IPS-11a (cell line): ENCODE measurements around the gene USP22.
"Not testable (repeated sequence)": the region's sequence is repeated elsewhere in the genome, so short reads cannot be mapped to it uniquely, and the experiment has no call there.

Experiments
- H3K4me3 ChIP-seq: one replicate; pipeline ENCODE4 v1.5.1; 2013; ENCODE audit warnings: low read depth, low read length, control low read depth

The USP22 gene

GRCh38 chr17:20989991-20990855 lies 52.6 kb downstream of the USP22 start:
- no peak overlapping the region for H3K4me3 ChIP-seq

- no peak overlapping the region for H3K4me3 ChIP-seq
Measured at GRCh38 chr17:20989481-20989880, 53.3 kb downstream of the USP22 start.

- H3K4me3 ChIP-seq: no peak overlapping the region
Measured at GRCh38 chr17:20988896-20989295, 53.9 kb downstream of the USP22 start.

GRCh38 chr17:20988001-20988636 lies 54.7 kb downstream of the USP22 start:
- no peak overlapping the region for H3K4me3 ChIP-seq

- no peak overlapping the region for H3K4me3 ChIP-seq
Measured at GRCh38 chr17:20987511-20987910, 55.3 kb downstream of the USP22 start.

DNA sequence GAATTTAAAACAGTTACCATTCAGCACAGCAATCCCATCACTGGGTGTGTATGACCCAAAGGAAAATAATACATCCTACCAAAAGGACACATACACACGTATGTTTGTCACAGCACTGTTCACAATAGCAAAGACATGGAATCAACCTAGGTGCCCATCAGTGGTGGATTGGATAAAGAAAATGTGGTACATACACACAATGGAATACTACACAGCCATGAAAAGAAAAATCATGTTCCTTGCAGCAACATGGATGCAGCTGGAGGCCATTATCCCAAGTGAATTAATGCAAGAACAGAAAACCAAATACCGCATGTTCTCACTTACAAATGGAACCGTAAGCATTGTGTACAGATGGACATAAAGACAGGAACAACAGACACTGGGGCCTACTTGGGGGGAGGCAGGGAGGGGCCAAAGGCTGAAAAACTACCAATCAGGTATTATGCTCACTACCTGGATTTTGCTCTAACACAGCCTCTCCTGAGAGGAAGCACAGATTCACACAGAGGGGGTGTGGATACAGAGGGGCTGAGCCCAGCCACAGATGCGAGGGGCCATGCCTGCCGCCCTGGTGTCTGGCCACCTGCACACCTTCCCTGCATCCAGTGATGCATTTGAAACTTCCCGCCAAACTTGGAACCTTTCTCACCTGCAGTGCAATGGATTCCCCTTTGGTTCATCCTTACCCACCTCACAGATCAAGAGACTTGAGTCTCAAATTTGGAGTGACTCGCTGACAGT lies 55.9 kb downstream of the USP22 start:
- no peak overlapping the region for H3K4me3 ChIP-seq

- H3K4me3 ChIP-seq: no peak overlapping the region
Measured at GRCh38 chr17:20983359-20983637, 59.5 kb downstream of the USP22 start.

DNA sequence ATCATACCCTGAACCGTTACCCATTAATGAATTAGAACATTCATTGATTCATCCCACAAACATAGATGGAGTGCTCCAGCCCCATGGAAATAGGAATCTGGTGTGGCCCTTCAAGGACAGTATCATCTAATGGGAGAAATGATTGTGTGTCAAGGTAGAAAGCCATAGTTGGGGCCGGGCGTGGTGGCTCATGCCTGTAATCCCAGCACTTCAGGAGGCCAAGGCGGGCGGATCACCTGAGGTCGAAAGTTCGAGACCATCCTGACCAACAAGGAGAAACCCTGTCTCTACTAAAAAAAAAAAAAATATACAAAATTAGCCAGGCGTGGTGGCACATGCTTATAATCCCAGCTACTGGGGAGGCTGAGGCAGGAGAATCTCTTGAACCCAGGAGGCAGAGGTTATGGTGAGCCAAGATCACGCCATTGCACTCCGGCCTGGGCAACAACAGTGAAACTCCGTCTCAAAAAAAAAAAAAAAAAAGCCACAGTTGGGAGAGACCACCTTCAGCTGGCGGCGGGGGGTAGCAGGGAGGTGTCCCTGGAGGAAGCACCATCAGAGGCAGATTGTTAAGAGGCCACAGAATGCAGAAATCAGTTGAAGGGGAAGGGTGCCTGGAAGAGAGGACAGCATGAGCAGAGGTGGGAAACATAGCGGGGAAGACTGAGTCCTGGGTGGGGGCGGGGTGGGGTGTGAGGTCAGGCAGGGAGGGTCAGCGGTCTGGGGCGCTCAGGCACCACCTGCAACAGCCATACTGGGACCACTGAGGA lies 60.0 kb downstream of the USP22 start:
- no peak overlapping the region for H3K4me3 ChIP-seq

GRCh38 chr17:20981046-20981920 lies 61.5 kb downstream of the USP22 start:
- H3K4me3 ChIP-seq: no peak overlapping the region

DNA sequence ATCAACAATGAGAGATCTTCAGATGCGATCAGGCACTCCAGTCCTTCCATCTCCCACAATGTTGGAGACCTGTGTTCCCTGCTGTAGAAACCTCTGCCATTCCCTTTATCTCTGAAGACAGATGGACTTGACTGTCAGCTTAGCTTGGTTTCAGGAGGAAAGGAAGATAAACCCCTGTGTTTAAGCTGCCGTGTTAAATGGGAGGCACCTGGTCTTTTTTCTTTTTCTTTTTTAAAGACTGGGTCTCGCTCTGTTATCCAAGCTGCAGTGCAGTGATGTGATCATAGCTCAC lies 63.1 kb downstream of the USP22 start:
- no peak overlapping the region for H3K4me3 ChIP-seq

GRCh38 chr17:20979007-20979791 lies 63.6 kb downstream of the USP22 start:
- H3K4me3 ChIP-seq: not testable (repeated sequence)

DNA sequence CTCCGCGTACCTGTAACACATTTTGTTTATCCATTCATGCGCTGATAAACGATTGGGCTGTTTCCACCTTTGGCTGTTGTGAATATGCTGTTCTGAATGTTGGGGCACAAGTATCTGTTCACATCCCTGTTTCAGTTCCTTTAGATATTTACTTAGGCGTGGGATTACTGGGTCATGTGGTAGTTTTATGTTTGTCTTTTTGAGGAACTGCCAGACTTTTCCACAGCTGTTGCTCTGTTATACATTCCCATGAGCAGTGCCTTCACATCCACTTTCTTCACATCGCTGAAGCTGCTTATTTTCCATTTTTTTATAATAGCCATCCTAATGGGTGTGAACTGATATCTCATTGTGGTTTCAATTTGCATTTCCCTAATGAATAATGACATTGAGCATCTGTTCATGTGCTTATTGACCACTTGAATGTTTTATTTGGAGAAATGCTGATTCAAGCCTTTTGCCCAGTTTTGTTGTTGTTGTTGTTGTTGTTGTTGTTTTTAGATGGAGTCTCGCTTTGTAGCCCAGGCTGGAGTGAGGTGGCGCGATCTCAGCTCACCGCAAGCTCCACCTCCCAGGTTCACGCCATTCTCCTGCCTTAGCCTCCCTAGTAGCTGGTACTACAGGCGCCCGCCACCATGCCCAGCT lies 65.1 kb downstream of the USP22 start:
- not testable (repeated sequence) for H3K4me3 ChIP-seq

GRCh38 chr17:20975566-20975965 lies 67.2 kb downstream of the USP22 start:
- H3K4me3 ChIP-seq: no peak overlapping the region

- H3K4me3 ChIP-seq: no peak overlapping the region
Measured at GRCh38 chr17:20970329-20970728, 72.5 kb downstream of the USP22 start.

- H3K4me3 ChIP-seq: no peak overlapping the region
Measured at GRCh38 chr17:20968913-20969616, 73.7 kb downstream of the USP22 start.

DNA sequence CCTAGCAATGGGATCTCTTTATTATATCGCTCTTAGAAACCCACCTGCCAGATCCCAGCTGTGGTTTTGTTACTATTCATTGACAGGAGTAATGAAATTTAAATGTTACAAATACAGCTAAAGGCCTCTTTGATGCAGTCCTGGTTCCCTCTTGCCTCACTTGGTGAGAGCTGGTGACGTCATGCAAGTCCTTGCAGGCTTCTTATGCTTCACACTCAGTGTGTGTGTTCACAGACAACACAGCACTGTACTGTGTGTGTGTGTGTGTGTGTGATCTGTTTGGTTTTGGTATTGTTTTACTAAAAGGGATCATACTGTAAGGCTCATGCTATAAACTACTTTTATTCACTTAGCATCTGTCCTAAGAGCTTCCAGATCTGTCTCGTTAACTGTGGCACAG lies 75.0 kb downstream of the USP22 start:
- H3K4me3 ChIP-seq: no peak overlapping the region

DNA sequence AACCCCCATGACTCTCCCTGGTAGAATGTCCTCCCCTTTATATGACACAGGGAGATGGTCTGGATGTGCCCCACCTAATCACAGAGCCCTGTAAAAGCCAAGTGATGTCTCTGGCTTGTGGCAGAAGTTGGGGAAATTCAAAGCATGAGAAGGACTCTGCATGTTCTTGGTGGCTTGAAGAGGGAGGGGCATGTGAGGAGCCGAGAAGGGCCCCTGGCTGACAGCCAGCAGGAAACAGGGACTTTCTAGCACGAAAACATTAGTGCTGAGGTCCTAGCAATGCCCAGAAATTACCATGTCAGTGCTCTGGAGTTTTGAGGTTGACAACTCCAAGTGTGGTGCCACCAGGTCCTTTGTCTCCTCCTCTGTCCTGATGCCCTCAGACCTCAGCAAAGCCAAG lies 75.9 kb downstream of the USP22 start:
- H3K4me3 ChIP-seq: no peak overlapping the region

DNA sequence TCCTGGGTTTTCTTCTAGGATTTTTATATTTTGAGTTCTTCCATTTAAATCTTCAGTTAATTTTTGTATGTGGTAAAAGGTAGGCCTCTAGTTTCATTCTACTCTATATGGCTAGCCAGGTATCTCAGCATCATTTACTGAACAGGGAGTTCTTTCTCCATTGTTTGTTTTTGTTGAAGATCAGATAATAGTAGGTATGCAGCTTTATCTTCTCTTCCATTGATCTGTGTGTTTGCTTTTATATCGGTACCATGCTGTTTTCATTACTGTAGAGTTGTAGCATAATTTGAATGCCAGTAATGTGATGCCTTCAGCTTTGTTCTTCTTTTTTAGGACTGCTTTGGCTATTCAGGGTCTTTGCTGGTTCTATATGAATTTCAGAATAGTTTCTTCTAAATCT lies 77.3 kb downstream of the USP22 start:
- H3K4me3 ChIP-seq: no peak overlapping the region

DNA sequence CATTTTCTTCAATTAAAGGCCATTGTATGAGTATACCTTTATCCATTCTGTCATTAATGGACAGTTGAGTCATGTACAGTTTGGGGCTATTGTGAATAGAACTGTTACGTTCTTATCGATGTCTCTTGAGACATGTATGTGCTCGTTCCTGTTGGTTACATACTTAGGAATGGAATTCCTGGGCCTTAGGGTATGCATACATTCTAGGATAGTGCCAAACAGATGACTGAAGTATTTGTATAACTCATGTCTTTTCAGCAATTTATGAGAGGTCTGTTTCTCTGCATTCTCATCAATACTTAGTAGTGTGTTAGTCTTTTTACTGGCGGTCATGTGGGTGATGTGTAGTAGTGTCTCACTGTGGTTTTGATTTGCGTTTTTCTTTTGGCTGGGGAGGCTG lies 81.2 kb downstream of the USP22 start:
- no peak overlapping the region for H3K4me3 ChIP-seq
